ENCODE measurements around the gene URM1.
"Not testable (repeated sequence)": the region's sequence is repeated elsewhere in the genome, so short reads cannot be mapped to it uniquely, and the experiment has no call there.

The URM1 gene

DNA sequence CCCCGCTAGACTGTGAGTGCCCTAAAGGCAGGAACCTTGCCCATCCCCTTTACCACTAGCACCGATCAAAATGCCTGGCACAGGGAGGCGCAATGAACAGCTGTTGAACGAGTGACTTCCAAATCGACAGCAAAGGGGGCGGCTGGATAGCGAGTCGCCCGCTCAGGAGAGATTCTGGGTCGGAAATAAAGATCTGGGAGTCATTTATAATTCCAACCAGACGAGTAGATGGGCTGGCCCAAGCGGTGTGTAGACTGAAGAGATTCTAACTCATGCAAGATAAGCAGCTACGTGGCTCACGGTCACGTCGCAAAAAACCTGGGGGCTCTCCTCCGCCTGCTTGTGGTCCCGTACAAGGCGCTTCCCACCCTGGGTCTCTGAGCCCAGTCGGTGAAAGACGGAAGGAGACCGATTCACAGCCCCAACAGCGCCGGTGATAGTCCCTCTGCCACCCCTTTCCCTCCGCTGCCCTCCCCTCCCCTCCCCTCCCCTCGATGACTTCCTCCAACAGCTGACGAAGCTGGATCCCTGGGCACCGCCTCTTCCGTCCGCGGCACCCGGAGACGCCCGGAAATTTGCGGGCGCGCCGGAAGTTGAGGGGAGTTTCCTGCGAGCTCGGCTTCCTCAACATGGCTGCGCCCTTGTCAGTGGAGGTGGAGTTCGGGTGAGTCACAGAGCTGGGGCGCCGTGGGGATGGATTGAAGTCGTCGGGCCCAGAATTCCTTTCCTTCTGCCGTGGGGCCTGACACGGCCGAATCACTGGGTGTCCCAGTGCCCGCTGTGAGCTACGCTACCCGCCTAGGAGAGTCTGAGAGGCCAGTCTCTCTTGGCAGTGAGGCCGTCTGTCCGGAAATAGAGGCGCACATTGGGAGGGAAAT lies at the start of gene URM1:
URM1 (plus strand) TSS at position 623 of the 878 bp plus-strand sequence; CDS start at position 630, 7 bp downstream.
- peak; percentile 99 for DNase-seq

DNA sequence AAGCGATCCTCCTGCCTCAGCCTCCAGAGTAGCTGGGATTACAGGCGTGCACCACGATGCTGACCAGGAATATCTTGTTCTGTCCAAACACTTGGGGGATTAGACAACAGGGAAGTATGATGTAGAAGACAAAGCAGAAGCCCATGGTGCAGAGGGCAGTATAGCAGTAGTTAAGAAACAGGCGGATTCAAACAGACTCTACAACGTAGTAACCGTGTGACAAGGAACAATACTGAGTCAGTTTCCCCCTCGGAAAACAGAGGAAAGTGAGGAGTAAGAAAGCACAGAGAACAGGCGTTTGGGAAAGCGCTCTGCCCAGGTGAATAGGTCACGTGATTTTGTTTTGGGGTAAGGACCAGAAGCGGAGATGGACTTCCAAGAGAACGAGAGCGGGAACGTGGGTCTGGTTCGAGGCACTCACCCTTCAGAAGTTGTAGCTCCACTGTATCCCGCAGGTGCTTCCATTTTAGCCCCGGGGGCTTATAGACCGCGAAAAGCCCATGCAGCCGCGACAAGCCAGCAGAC lies 49.2 kb upstream of the URM1 start:
- DNase-seq = no peak

DNA sequence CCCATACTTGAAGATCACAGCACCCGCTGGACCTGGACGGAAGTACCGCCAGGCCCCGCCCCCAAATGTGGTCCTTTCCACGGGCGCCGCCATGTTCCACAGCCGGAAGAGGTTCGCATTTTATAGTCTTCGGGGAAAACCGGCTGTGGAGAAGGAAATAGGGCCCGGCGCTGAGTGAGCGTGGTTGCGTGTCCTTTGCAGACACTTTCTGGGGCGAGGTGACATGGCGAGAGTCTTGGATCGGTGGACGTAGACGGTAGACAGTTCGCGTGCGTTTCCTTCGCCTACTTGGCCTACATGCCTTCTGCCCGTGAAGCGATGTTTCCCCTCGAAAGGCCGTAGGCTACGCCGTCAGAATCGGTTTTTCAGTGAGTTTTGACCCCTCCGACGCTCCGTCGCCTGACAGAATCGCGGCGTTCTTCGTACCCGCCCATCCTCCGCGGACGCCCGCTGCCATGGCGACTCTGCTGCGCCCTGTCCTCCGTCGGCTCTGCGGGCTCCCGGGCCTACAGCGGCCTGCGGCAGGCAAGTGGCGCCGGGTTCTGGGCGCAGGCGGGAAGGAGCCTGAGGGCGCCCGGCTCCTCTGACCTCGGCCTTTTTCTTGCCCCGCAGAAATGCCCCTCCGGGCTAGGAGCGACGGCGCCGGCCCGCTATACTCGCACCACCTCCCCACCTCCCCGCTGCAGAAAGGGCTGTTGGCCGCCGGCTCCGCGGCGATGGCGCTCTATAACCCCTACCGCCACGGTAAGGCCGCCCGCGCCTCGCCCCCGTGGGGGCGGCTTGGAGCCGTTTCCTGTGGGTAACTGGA lies 48.6 kb upstream of the URM1 start, which contains the start of the genes COQ4 and TRUB2:
COQ4 (plus strand) TSS at position 436 of the 808 bp plus-strand sequence; CDS start at position 456, 20 bp downstream.
TRUB2 (minus strand) TSS at position 44 of the 808 bp plus-strand sequence; CDS start at position 5, 39 bp downstream.
- peak; percentile 97 for DNase-seq

DNA sequence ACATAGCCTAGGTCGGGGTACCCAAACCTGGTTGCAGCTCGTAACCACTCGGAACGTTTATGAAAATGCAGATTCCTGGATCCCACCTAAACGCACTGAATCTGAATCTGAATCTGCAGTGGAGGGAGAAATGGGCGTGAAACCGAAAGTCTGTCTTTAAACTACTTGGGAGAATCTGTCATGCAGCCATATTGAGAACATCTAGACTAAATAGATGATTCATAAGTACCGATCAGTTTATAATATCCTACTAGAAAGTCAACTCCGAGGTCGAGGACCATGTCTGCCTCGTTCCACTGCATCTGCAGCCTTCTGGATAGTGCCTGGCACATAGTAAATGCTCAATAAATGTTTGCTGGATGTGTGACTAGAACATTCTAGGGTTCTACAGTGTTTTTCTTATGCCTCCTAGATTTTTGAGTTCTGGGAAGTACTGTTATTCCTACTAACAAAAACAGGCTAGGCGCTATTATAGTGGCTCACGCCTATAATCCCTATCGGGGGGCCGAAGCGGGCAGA lies 47.9 kb upstream of the URM1 start:
- DNase-seq = no peak

DNA sequence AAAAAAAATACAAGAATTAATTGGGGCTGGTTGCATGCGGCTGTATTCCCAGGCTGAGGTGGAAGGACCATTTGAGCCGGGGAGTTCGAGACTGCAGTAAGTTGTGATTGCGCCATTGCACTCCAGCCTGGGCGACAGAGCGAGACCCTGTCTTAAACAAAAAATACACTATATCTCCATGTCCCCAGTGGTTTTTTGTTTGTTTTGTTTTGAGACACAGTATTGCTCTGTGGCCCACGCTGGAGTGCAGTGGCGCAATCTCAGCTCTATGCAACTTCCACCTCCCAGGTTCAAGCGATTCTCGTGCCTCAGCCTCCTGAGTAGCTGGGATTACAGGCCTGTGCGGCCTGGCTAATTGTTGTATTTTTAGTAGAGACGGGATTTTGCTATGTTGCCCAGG lies 47.4 kb upstream of the URM1 start:
- DNase-seq = no peak

DNA sequence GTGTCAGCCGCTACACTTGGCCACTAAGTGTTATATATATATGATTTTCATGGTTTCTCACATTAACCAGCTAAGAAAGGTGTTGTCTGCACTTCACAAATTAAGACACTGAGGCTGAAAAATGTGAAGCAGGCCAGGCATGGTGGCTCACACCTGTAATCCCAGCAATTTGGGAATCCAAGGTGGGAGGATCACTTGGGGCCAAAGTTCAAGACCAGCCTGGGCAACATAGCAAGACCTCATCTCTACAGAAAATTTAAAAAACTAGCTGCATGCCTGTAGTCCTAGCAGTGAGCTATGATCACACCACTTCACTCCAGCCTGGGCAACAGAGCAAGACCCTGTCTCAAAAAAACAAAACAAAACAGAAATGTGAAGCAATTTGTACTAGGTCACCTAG lies 46.8 kb upstream of the URM1 start:
- DNase-seq = no peak

DNA sequence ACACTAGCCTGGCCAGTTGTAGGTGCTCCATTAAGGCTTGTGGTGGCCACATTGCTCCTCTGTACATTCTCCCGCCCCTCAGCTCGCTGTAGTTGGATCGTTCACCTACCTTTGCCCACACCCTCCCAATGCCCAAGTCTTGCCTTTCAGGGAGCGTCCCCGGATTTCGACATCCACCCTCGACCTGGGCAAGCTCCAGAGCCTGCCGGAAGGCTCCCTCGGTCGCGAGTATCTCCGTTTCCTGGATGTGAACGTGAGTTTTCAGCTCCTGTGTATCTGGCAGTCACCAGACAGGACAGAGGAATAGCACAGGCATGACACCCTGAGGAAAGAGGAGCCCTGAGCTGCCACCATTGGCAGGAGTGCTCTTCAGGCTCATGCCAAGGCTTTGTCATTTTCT lies 45.5 kb upstream of the URM1 start:
- no peak for DNase-seq

DNA sequence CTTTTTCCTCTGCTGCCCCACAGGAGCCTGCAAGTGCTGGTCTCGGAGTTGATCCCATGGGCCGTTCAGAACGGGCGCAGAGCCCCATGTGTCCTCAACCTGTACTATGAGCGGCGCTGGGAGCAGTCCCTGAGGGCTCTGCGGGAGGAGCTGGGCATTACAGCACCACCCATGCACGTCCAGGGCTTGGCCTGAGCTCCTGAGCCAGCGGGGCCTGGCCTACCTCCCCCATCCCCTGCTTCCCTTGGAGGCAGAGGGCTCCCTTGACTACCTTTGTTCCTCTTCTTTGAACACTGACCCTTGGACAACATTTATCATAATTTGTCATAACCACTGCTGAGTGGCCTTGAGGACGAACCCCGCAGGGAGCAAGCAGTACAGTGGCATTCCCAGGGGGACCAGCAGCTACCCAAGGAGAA lies 37.7 kb upstream of the URM1 start:
- DNase-seq = no peak

DNA sequence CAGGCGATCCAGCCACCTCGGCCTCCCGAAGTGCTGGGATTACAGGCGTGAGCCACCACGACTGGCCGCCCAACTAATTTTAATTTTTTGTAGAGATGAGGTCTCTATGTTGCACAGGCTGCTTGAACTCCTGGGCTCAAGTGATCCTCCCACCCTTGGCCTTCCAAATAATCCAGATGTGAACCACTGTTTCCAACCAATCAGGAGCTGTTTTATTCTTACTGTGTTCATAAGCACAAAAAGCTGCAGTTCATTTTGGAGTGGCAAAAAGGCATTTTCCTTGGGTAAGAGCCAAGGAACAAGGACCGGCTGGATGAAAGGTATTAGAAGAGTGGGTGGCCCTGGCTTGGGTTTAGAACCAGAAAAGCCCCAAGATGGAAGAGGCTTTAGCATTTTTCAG lies 36.0 kb upstream of the URM1 start:
- no peak for DNase-seq

DNA sequence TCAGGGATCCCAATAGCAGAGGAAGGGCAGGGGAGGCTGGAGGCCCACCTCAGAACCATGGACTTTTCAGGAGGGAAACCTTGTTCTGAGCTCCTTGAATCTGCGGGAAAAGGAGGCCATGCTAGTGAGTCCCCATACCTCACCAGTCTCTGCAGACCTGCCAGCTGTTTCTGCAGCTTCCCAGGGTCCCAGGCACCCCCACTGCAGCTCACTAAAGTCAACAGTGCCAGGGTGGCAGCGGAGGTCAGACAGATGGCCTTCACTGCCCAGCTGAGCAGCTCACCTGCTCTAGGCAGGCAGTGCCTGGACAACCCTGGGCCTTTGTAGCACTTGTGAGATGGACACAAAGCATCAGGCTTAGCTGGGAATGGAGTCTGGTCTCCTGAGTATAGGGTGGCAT lies 35.3 kb upstream of the URM1 start:
- no peak for DNase-seq

DNA sequence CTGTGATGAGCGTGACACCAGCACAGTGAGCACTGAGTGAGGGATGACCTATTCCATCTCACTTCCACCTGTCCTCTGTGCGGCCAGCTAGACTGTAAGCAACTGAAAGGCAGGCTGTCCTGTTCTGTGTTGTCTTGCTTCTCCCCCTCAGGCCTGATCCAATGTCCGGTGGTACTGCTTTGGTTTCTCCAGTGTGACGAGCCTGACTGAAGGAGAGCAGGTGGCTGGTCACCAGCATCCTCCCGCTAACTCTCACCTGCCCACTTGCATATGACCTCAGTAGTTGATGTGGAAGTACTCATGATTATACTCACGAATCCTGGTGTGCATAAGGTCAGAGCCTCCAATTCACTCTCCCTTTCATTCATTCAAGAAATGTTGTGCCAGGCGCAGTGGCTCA lies 33.2 kb upstream of the URM1 start:
- DNase-seq = no peak

DNA sequence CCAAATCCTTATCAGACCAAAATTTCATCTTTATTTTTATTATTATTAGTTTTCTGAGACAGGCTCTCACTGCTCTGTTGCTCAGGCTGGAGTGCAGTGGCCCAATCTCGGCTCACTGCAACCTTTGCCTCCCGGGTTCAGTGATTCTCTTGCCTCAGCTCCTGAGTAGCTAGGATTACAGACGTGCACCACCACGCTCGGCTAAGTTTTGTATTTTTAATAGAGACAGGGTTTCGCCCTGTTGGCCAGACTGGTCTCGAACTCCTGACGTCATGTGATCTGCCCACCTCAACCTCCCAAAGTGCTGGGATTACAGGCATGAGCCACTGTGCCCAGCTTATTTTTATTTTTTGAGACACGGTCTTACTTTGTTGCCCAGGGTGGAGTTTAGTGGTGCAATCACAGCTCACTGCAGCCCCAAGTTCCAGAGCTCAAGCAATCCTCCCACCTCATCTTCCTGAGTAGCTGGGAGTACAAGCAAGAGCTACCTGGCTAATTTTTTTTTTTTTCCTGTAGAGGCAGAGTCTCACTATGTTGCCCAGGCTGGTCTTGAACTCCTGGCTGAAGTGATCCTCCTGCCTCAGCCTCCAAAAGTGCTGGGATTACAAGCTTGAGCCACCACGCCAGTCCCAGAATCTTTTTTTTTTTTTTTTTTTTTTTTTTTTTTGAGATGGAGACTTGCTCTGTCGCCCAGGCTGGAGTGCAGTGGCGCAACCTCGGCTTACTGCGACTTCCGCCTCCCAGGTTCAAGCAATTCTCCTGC lies 32.1 kb upstream of the URM1 start:
- not testable (repeated sequence) for DNase-seq

DNA sequence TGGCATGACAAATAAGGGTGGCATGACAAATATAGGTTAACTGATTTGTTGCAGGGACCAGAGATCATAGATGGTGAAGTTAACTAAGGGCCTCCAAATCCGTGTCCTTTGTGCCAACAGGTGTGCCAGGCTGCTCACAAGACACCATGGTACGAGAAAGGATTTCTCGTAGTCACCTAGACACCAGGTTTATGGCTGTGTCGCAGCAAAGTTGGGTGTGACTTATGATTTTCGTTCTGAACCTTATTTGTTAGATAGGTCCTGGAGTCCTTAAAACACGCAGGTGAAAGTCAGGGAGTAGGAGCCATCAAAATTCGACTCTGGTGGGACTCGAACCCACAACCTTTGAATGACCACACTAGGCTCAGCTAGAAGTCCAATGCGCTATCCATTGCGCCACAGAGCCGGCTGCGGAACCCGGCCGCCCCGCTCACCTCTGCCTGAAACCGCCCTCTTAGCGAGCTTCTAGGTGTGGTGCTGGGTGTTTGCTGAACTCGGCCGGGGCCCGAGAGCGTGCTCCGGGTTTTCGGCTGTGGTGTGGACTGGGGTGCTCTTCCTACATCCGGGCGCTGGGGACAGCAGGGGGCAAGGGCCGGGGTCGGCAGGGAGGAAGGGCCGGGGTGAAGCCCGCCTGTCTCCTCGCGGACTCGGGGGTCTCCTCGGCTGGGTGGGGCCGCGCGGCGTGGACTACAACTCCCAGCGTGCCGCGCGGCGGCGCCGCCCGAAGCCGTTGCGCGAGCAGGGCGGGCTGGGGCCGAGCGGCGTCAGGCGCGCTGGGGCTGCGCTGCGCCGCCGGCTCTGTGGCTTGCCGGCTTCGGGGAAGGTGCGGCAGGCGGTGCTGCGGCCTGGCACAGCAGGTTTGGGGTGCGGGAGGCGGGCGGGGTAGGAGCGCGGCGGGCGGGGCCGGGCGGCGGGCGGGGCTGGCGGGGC lies 31.1 kb upstream of the URM1 start, which contains the start of gene SLC27A4:
SLC27A4 (plus strand) TSS at position 767 of the 930 bp plus-strand sequence. CDS start 2,606 bp downstream, outside the sequence.
- peak; percentile 94 for DNase-seq

DNA sequence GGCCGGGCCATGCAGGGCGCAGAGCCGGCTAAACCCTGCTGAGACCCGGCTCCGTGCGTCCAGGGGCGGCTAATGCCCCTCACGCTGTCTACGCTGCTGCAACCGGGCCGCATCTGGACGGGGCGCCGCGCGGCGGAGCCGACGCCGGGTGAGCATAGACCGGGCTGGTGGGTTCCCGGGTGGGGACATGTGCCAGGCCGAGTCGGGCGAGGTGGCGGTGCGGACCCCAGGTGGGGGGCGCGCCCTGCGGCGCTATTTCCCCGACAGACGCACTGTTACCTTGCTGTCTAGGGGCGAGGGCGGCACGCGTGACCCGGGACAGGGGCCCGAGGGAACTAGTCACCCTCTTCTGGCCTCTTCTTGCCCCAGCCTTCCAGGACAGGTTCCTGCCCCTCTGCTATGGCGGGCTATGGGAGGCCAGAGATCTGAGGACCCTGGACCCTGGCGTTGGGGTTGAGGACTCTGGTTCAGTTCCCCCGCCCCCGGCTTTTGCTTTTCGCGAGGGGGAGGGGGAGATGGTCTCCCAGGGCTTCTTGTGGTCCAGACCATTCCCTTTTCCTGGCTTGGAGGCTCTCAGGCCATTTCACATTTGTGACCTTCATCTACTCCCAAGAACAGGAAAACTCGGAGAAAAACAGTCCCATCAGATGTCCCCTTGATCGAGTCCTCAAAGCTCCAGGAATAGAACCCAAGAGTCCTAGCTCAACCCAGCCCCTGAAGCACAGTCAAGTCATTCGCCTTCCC lies 30.3 kb upstream of the URM1 start:
- DNase-seq = no peak

DNA sequence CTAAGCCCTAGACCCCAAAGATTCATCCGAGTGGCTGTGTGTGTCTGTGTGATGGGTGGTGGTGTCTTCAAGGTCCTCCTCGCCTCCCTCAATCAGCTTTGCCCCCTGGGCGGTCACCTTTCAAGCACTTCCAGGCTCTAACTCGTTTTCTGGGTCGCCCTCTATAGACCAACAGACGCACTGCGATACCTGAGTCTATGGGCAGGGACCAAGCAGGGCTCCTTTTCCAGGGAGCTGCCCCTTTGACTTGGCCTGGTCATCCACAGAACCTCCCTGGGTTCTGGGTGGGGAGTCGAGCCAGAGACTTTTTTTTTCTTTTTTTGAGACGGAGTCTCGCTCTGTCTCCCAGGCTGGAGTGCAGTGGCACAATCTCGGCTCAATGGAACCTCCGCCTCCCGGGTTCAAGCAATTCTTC lies 29.7 kb upstream of the URM1 start:
- DNase-seq = peak; percentile 91

DNA sequence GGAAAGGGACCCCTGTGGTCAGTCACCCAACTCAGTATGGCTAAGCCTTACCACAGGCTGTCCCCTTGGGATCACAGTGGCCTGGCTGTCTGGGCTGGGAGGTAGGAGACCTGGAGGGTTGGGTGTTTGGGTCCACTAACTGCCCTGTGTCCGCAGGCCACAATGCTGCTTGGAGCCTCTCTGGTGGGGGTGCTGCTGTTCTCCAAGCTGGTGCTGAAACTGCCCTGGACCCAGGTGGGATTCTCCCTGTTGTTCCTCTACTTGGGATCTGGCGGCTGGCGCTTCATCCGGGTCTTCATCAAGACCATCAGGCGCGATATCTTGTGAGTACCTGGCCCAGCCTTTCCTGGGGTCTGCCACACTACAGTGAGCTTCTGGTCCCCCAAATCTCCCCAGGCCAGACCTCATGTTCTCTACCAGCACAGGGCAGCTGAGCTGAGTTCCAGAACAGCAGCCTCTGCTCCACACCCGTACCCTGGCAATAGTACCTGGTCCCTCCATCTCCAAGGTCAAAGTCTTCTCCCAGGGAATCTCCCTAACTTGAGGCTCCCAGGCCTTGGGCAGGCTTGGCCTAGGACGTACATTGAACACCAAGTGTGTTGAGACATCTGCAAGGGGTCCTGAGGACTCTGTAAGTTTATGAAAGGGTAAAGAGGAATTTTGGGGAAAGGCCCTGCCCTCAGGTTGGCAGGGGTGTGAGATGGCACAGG lies 28.0 kb upstream of the URM1 start:
- no peak for DNase-seq

DNA sequence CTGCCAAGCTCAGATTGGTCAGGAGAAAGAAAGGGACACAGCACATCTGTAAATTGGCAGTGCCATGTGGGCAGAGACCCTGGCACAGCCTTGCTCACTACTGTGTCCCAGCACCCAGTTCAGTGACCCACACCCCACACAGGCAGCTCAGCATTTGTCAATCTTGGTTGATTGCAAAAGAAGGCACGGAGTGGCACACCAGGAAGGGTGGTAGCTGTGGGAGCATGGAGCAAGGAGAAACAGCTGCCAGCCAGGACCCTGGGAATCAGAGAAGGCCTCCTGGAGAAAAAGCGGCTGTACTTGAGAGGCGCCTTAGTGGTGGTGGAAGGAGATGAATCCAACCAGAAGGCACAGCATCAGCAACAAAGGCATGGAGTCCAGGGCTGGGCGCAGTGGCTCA lies 27.3 kb upstream of the URM1 start:
- no peak for DNase-seq

DNA sequence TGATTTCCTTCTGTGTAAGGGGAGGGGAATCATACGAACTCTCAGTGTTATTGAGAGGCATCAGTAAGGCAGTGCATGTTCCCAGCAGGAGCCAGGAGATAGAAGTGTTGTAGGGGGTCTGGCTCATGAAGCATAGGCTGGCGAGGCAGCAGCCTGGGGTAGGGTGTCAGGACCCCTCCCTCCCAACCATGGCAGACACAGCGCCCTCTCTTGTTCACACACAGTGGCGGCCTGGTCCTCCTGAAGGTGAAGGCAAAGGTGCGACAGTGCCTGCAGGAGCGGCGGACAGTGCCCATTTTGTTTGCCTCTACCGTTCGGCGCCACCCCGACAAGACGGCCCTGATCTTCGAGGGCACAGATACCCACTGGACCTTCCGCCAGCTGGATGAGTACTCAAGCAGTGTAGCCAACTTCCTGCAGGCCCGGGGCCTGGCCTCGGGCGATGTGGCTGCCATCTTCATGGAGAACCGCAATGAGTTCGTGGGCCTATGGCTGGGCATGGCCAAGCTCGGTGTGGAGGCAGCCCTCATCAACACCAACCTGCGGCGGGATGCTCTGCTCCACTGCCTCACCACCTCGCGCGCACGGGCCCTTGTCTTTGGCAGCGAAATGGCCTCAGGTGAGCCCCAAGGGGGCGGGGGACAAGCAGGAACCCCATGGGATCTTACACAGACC lies 26.1 kb upstream of the URM1 start:
- no peak for DNase-seq

DNA sequence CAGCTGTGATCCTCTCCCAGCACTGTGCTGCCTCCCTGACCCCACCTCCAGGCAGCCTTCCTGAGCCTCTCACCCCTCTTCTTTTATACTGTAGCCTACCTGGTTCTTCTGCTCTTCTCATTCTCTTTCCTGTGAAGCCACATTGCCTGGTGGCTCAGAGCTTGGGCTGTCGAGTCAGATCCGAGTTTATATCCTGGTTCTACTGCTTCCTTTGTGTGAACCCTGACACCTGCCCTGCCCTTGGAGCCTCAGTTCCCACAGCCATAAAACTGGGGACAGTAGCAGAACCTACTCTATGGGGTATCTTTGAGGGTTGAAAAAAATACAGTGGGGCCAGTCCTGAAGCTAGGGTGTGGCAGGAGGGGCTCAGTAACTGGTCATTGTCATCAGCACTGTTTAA lies 22.0 kb upstream of the URM1 start:
- DNase-seq = no peak

Measured in islet precursor cell (in vitro differentiated cells).